ENCODE data around the gene SPATA19. TPM values are rescaled to one million over a fixed set of nuclear protein-coding genes. Genes with fewer than 3 reads are reported as not detected.

The SPATA19 gene, protein sequence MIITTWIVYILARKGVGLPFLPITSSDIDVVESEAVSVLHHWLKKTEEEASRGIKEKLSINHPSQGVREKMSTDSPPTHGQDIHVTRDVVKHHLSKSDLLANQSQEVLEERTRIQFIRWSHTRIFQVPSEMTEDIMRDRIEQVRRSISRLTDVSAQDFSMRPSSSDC
- total RNA-seq (2022) (not detected in 2 replicates), Bru-seq, nascent RNA (not detected), BruChase-seq, experiment 1, labeled RNA remaining after a 6-hour chase (not detected), BruChase-seq, experiment 2, labeled RNA remaining after a 2-hour chase (not detected)
- long read RNA-seq, result 0 reads

DNA sequence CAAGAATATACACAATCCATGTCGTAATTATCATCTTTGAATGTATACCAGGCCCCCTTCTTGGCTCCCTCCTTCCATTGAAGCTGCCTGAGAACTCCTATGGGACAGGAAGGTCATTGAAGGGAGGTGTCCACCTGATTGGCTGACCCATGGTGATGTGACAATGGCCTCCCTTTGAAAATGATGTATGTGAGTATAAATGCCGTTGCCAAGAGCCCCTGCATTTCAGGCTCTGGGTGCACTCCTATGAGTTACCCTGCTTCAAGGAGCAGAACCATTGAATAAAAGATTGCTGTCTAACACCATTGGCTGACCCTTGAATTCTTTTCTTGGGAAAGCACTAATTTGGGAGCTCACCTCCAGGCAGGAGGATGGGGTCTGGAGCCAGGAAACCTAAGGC, at the start of gene SPATA19:
TSS of gene SPATA19 (minus strand) at position 101 of the 400 bp plus-strand sequence. CDS start at position 34, 67 bp downstream.
- DNase-seq (ENCODE audit: unreplicated experiment), result no peak
- TF ChIP-seq, protein P1, sequence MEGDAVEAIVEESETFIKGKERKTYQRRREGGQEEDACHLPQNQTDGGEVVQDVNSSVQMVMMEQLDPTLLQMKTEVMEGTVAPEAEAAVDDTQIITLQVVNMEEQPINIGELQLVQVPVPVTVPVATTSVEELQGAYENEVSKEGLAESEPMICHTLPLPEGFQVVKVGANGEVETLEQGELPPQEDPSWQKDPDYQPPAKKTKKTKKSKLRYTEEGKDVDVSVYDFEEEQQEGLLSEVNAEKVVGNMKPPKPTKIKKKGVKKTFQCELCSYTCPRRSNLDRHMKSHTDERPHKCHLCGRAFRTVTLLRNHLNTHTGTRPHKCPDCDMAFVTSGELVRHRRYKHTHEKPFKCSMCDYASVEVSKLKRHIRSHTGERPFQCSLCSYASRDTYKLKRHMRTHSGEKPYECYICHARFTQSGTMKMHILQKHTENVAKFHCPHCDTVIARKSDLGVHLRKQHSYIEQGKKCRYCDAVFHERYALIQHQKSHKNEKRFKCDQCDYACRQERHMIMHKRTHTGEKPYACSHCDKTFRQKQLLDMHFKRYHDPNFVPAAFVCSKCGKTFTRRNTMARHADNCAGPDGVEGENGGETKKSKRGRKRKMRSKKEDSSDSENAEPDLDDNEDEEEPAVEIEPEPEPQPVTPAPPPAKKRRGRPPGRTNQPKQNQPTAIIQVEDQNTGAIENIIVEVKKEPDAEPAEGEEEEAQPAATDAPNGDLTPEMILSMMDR (IDR thresholded peaks at IDR 0.05; ENCODE audit: unreplicated experiment), result no peak
- no peak within 1 kb of the TSS for H3K4me3 Mint-ChIP-seq (ENCODE audit: unreplicated experiment)
- H3K4me1 Mint-ChIP-seq (ENCODE audit: insufficient read depth, unreplicated experiment), result no peaks in the 10 kb centered on the region
- no TSS peak for BruUV-seq (replicated peaks)
- POLR2A ChIA-PET, result no interaction called here
- intact Hi-C loops (cut with micrococcal nuclease), result no loop called here
- no peak within 1 kb of the TSS for H3K27ac Mint-ChIP-seq (ENCODE audit: low read depth, unreplicated experiment)
- no peaks in the 10 kb centered on the region for H3K9me3 Mint-ChIP-seq (ENCODE audit: unreplicated experiment)
- CTCF ChIA-PET, result interaction anchor here (0.6 to 1.4 kb wide), 2 partner anchors 10 to 330 kb away, joined by 3 to 4 read pairs; no protein-coding TSS in a partner anchor
- no peaks in the 10 kb centered on the region for H3K36me3 Mint-ChIP-seq (ENCODE audit: insufficient read depth, unreplicated experiment)
- H3K27me3 Mint-ChIP-seq (ENCODE audit: insufficient read depth, unreplicated experiment), result peaks cover 47% of the 10 kb centered on the region

DNA sequence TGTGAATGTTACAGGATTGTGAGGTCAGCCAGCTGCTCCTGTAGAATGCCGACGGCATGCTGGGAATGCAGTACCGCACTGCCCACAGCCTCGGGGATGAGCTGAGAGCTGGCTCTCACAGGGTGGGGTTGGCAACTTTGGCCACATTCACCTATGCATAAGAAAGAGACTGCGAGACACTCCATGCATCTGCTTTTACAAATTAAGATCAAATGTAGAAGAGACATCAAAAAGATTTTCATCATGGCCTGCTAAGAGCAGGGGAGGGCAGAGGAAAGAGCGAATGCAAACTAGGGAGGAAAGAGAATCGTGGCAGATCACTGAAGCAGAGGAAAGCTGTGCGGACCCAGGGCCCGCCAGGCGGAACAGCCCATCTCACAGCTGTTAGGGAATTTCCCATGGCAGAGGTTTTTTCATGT, 49.8 kb upstream of the SPATA19 start:
- H3K9me3 Mint-ChIP-seq (ENCODE audit: unreplicated experiment), result no peaks in the 10 kb centered on the region
- no peak overlapping the region for H3K27ac Mint-ChIP-seq (ENCODE audit: low read depth, unreplicated experiment)
- BruUV-seq (replicated peaks), result no TSS peak
- H3K4me1 Mint-ChIP-seq (ENCODE audit: insufficient read depth, unreplicated experiment), result no peaks in the 10 kb centered on the region
- TF ChIP-seq, protein P1 (IDR thresholded peaks at IDR 0.05; ENCODE audit: unreplicated experiment), result no peak
- POLR2A ChIA-PET, result no interaction called here
- no peak for DNase-seq (ENCODE audit: unreplicated experiment)
- H3K4me3 Mint-ChIP-seq (ENCODE audit: unreplicated experiment), result no peak overlapping the region
- CTCF ChIA-PET, result no interaction called here
- peaks cover 6% of the 10 kb centered on the region for H3K36me3 Mint-ChIP-seq (ENCODE audit: insufficient read depth, unreplicated experiment)
- peaks cover 29% of the 10 kb centered on the region for H3K27me3 Mint-ChIP-seq (ENCODE audit: insufficient read depth, unreplicated experiment)
- intact Hi-C loops (cut with micrococcal nuclease), result no loop called here

DNA sequence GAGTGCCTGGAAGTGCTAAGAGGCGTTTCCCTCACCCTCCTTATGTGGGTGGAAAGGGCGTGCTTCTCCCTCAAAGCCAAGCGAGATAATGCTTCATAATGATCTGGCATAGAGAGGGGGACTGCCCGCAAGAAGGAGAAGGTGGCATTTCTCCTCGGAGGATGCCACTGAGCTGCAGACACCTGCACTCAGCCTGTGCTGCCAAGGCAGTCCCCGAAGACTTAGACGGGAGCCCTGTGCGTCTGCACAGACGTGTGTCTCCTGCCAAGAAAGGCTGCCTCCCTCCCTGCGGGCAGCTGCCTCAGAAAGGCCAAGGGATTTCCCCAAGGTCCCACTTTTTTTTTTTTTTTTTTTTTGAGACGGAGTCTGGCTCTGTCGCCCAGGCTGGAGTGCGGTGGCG, 48.1 kb upstream of the SPATA19 start:
- TF ChIP-seq, protein P1 (IDR thresholded peaks at IDR 0.05; ENCODE audit: unreplicated experiment), result no peak

DNA sequence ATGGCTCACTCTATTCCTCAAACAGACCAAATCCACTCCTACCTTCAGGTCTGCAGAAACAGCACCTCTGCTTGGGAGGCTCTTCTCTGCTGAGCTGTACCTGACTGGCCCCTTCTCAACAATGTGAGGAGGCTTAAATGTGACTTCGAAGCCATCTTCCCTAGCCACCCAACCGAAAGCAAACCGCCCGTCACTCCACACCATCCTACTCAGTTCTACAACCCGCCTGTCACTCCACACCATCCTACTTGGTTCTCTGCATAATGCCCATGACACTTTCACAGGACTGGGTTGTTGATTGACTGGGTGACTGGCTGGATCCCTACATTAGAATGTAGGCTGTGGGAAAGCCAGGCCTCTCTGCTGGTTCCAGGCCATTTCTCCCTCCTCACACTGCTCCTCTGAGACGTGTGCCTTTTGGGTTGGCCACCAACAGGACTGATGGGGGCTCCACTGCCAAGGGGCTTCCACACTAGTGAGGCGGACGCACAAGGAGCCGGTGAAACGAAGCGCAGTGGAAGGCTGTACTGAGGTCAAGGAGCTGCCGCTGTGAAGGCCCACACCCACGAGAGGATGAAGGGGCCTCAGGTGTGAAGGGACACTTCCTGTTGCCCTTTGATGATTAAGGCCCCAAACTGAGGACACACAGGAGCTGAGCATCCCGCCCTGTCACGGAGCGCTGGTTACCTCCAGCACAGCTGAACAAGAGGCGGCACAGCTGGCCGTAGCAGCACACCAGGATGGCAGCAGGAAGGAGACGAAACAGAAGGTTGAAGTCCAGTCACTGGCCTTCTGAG, 47.5 kb upstream of the SPATA19 start:
- no peak for DNase-seq (ENCODE audit: unreplicated experiment)
- TF ChIP-seq, protein P1 (IDR thresholded peaks at IDR 0.05; ENCODE audit: unreplicated experiment), result no peak
- intact Hi-C loops (cut with micrococcal nuclease), result no loop called here
- peaks cover 2% of the 10 kb centered on the region for H3K36me3 Mint-ChIP-seq (ENCODE audit: insufficient read depth, unreplicated experiment)
- BruUV-seq (replicated peaks), result no TSS peak
- no peak overlapping the region for H3K4me3 Mint-ChIP-seq (ENCODE audit: unreplicated experiment)
- ChIA-PET CTCF (interaction anchor here (0.7 kb wide), 1 partner anchor 246 kb away, joined by 3 read pairs; no protein-coding TSS in a partner anchor), POLR2A (interaction anchor here (0.7 kb wide), 1 partner anchor 63 kb away, joined by 3 read pairs; no protein-coding TSS in a partner anchor)
- peaks cover 52% of the 10 kb centered on the region for H3K27me3 Mint-ChIP-seq (ENCODE audit: insufficient read depth, unreplicated experiment)
- no peak overlapping the region for H3K27ac Mint-ChIP-seq (ENCODE audit: low read depth, unreplicated experiment)
- no peaks in the 10 kb centered on the region for H3K4me1 Mint-ChIP-seq (ENCODE audit: insufficient read depth, unreplicated experiment)
- no peaks in the 10 kb centered on the region for H3K9me3 Mint-ChIP-seq (ENCODE audit: unreplicated experiment)

More for the DNA sequence above, 48.1 kb upstream of the SPATA19 start:
- ChIA-PET POLR2A (no interaction called here), CTCF (interaction anchor here (0.7 kb wide), 2 partner anchors 72 to 138 kb away, joined by 4 read pairs; no protein-coding TSS in a partner anchor)
- Mint-ChIP-seq H3K4me1 (ENCODE audit: insufficient read depth, unreplicated experiment) (no peaks in the 10 kb centered on the region), H3K27me3 (ENCODE audit: insufficient read depth, unreplicated experiment) (peaks cover 46% of the 10 kb centered on the region), H3K27ac (ENCODE audit: low read depth, unreplicated experiment) (no peak overlapping the region), H3K9me3 (ENCODE audit: unreplicated experiment) (no peaks in the 10 kb centered on the region), H3K4me3 (ENCODE audit: unreplicated experiment) (no peak overlapping the region), H3K36me3 (ENCODE audit: insufficient read depth, unreplicated experiment) (peaks cover 6% of the 10 kb centered on the region)
- no TSS peak for BruUV-seq (replicated peaks)
- intact Hi-C loops (cut with micrococcal nuclease), result no loop called here
- no peak for DNase-seq (ENCODE audit: unreplicated experiment)

Data from MCF 10A (cell line).